GM12878 (cell line): ENCODE results near the gene WWTR1. TPM values are rescaled to one million over a fixed set of nuclear protein-coding genes. Genes with fewer than 3 reads are reported as not detected.

Experiments used
- ATAC-seq: fragments of 200-7000 bp; cut with Tn5 transposase; 3 replicates; pipeline ENCODE4 v1.9.1; 2020; ENCODE audit warnings: mild to moderate bottlenecking, moderate library complexity
- BruUV-seq: library from RNA; stranded (reverse); fragments of 400-500 nt; replicated peaks from 2 replicates; lab custom pipeline; 2021; lab: Mats Ljungman, UMichigan
- CTCF ChIA-PET: fragments of 300-600 bp; sonication (Branson Sonifier 250); formaldehyde crosslinking; extraction: SDS; loops from one replicate; lab custom pipeline; 2021; ENCODE audit warnings: inconsistent platforms; lab: Yijun Ruan, JAX
- POLR2A ChIA-PET: fragments of 350-600 bp; formaldehyde crosslinking; extraction: SDS; loops from one replicate; lab custom pipeline; 2021; ENCODE audit warnings: inconsistent platforms; lab: Charles Lee
- RAD21 ChIA-PET: fragments of 300-600 bp; sonication (Branson Sonifier 250); formaldehyde crosslinking; loops from one replicate; lab custom pipeline; 2023; ENCODE audit warnings: antibody characterized with exemption; ENCODE audit not compliant: unreplicated experiment; lab: Charles Lee
- SMC1A ChIA-PET: fragments of 300-600 bp; sonication (Branson Sonifier 250); formaldehyde crosslinking; loops from one replicate; lab custom pipeline; 2023; ENCODE audit not compliant: unreplicated experiment, uncharacterized antibody; lab: Charles Lee
- DNase-seq: peaks from one replicate; pipeline ENCODE4 v3.0.0-alpha.2; 2011; ENCODE audit warnings: low read depth, low spot score
- FAIRE-seq: peaks from 3 replicates; lab custom pipeline; 2011; peaks lifted over from hg19 to GRCh38; lab: Jason Lieb, UNC
- H2AFZ ChIP-seq: 2 replicates; pipeline ENCODE4 v1.6.0; 2011; ENCODE audit warnings: low read depth, low read length, control low read depth; ENCODE audit not compliant: control insufficient read depth
- H3K27ac ChIP-seq: 2 replicates; pipeline ENCODE4 v1.5.1; 2011; ENCODE audit warnings: control low read depth; ENCODE audit not compliant: control insufficient read depth, insufficient read depth
- H3K27me3 ChIP-seq, 2 experiments: replicated peaks in 1 of 2; 2 replicates each; pipeline versions ENCODE4 v1.6.0 to v1.6.1; 2011; ENCODE audit warnings: low read length in 1 of 2; ENCODE audit not compliant: control insufficient read depth in 2 of 2, insufficient read depth in 2 of 2
- H3K36me3 ChIP-seq, 2 experiments: 2 replicates each; pipeline ENCODE4 v1.5.1; 2011; ENCODE audit warnings: low read length in 1 of 2; ENCODE audit not compliant: control insufficient read depth in 2 of 2, insufficient read depth in 2 of 2
- H3K4me1 ChIP-seq: 2 replicates; pipeline ENCODE4 v1.6.1; 2011; ENCODE audit warnings: mild to moderate bottlenecking, low read length, moderate library complexity, mixed read lengths; ENCODE audit not compliant: control insufficient read depth, insufficient read depth
- H3K4me2 ChIP-seq: 2 replicates; pipeline ENCODE4 v1.6.0; 2011; ENCODE audit warnings: control low read depth; ENCODE audit not compliant: control insufficient read depth, insufficient read depth
- H3K4me3 ChIP-seq: fragments of 200-600 bp; sonication (generic); 2 replicates; pipeline ENCODE4 v1.5.1; 2016
- H3K79me2 ChIP-seq: 2 replicates; pipeline ENCODE4 v1.6.0; 2011; ENCODE audit warnings: low read length; ENCODE audit not compliant: control insufficient read depth, insufficient read depth
- H3K9ac ChIP-seq: 2 replicates; pipeline ENCODE4 v1.8.0; 2011; ENCODE audit warnings: low read length, control low read depth, mixed read lengths; ENCODE audit not compliant: control insufficient read depth, insufficient read depth
- H3K9me3 ChIP-seq: replicated peaks from 3 replicates; pipeline ENCODE4 v1.5.1; 2011; ENCODE audit warnings: mild to moderate bottlenecking, low read length; ENCODE audit not compliant: control insufficient read depth, insufficient read depth
- H4K20me1 ChIP-seq: 2 replicates; pipeline ENCODE4 v1.6.0; 2011; ENCODE audit not compliant: control insufficient read depth, insufficient read depth
- KAT2A ChIP-seq: conservative IDR thresholded peaks from 2 replicates; pipeline ENCODE4 v1.6.1; 2011; ENCODE audit warnings: low read depth, low read length; ENCODE audit not compliant: control insufficient read depth
- LARP7 ChIP-seq: fragments of 450-650 bp; IDR thresholded peaks from 2 replicates; pipeline ENCODE4 v1.6.1; 2017; ENCODE audit warnings: mild to moderate bottlenecking
- MTA3 ChIP-seq: IDR thresholded peaks from 2 replicates; pipeline ENCODE4 v1.6.1; 2012; ENCODE audit warnings: low read length, inconsistent platforms, borderline replicate concordance
- NBN ChIP-seq: fragments of 450-650 bp; IDR thresholded peaks from 2 replicates; pipeline ENCODE4 v1.6.1; 2016
- WRNIP1 ChIP-seq: IDR thresholded peaks from 2 replicates; pipeline ENCODE4 v1.6.1; 2011; ENCODE audit warnings: low read depth, low read length, improper control_type of control experiment, borderline replicate concordance
- ZNF217 ChIP-seq: fragments of 450-650 bp; IDR thresholded peaks from 2 replicates; pipeline ENCODE4 v1.6.1; 2017; ENCODE audit warnings: antibody characterized with exemption, mild to moderate bottlenecking
- WGBS: methylation state at CpG from one replicate; pipeline ENCODE4 v1.1.6; 2016; ENCODE audit warnings: low lambda C conversion rate; ENCODE audit not compliant: insufficient replicate concordance, insufficient coverage; ENCODE audit errors: missing lambda C conversion rate; 5-methylcytosine and 5-hydroxymethylcytosine counted together
- in situ Hi-C: fragments of 300-500 bp; cut with MboI; formaldehyde crosslinking; loops from 9 replicates; pipeline ENCODE4 v1.14.3; 2018; ENCODE audit warnings: mixed read lengths
- intact Hi-C: fragments of 100-400 bp; cut with micrococcal nuclease; formaldehyde crosslinking; loops from one replicate; pipeline ENCODE4 v1.14.2; 2022; ENCODE audit not compliant: unreplicated experiment
- polyA plus RNA-seq, 11 experiments: library from polyadenylated mRNA; depleted of rRNA in 4 of 11; unstranded in 6 of 11; stranded (reverse) in 5 of 11; fragments of >200 nt; fragmentation: Nextera tagmentation in 4 of 11; fragmentation: Illumina TruSeq in 1 of 11; extraction: Ambion mirVana in 4 of 11; extraction: Trizol in 1 of 11; gene quantifications; 1 replicate in 1 of 11; 2 replicates in 10 of 11; pipeline versions ENCODE4 v1.2.1 to v1.2.3, GENCODE V29; 2011 to 2016; ENCODE audit warnings: inconsistent platforms in 2 of 11, missing spikeins in 2 of 11, low read depth in 1 of 11
- total RNA-seq, 4 experiments: library from RNA; depleted of rRNA in 3 of 4; stranded (reverse); fragments of >200 nt in 3 of 4; fragmentation: Illumina TruSeq in 1 of 4; extraction: Trizol in 1 of 4; gene quantifications; 2 replicates each; pipeline versions ENCODE4 v1.2.1 to v1.2.3, GENCODE V29; 2013 to 2021
- TF ChIP-seq, protein P1 (sequence below): fragments of 450-650 bp; IDR thresholded peaks from 2 replicates; pipeline ENCODE4 v1.6.1; 2018; ENCODE audit warnings: borderline replicate concordance, mild to moderate bottlenecking; ENCODE audit not compliant: partially characterized antibody

Gene WWTR1
- total and polyA plus RNA-seq, 10 of the 15 experiments (the other 5 are each of a cell fraction or from before 2014, with no cell fraction given): 2.5 to 18.5 (median 5.8) TPM

GRCh38 chr3:149515249-149515648, 142.6 kb downstream of the WWTR1 start:
- Histone ChIP-seq H3K36me3 (no peaks in the 10 kb centered on the region), H3K9me3 (no peaks in the 10 kb centered on the region), H3K4me1 (no peaks in the 10 kb centered on the region), H3K79me2 (no peaks in the 10 kb centered on the region), H3K27ac (no peak overlapping the region), H3K4me2 (no peak overlapping the region), H4K20me1 (no peaks in the 10 kb centered on the region), H3K27me3 (no peaks in the 10 kb centered on the region), H3K4me3 (no peak overlapping the region), H3K9ac (no peak overlapping the region), H2AFZ (no peak overlapping the region)
- no TSS peak for BruUV-seq
- ATAC-seq (no peak), DNase-seq (no peak), FAIRE-seq (no peak)
- no peak for TF ChIP-seq LARP7
- RAD21 ChIA-PET: interaction anchor here (1.6 to 3.8 kb wide), 5 partner anchors 8 to 256 kb away, joined by 4 to 37 read pairs (median 6); partner anchors contain the start of gene COMMD2
- intact Hi-C loops (no loop called here), in situ Hi-C loops (loop anchor here (25.0 kb wide), 1 partner anchor 672 kb away; no protein-coding TSS in a partner anchor)
- SMC1A ChIA-PET: interaction anchor here (0.9 to 7.2 kb wide), 7 partner anchors 18 to 255 kb away, joined by 3 to 86 read pairs (median 4); partner anchors contain the start of gene WWTR1
- WGBS: 78% methylated on average over 2 of the region's 2 CpGs
- POLR2A ChIA-PET: no interaction called here
- CTCF ChIA-PET: interaction anchor here (0.8 to 11.4 kb wide), 6 partner anchors 17 to 341 kb away, joined by 4 to 222 read pairs (median 30); partner anchors contain the start of gene COMMD2

GRCh38 chr3:149514471-149514870, 143.4 kb downstream of the WWTR1 start:
- WGBS: 88% methylated on average over 2 of the region's 2 CpGs
- Histone ChIP-seq H4K20me1 (no peaks in the 10 kb centered on the region), H3K79me2 (no peaks in the 10 kb centered on the region), H2AFZ (no peak overlapping the region), H3K4me1 (no peaks in the 10 kb centered on the region), H3K9me3 (no peaks in the 10 kb centered on the region), H3K9ac (no peak overlapping the region), H3K36me3 (no peaks in the 10 kb centered on the region), H3K27ac (no peak overlapping the region), H3K4me3 (no peak overlapping the region), H3K27me3 (no peaks in the 10 kb centered on the region), H3K4me2 (no peak overlapping the region)
- FAIRE-seq (no peak), DNase-seq (no peak), ATAC-seq (no peak)
- ChIA-PET POLR2A (no interaction called here), RAD21 (interaction anchor here (0.7 to 3.8 kb wide), 10 partner anchors 9 to 296 kb away, joined by 3 to 37 read pairs (median 4); partner anchors contain the start of gene COMMD2), CTCF (interaction anchor here (0.6 to 11.4 kb wide), 12 partner anchors 9 to 709 kb away, joined by 3 to 222 read pairs (median 12); partner anchors contain the start of gene COMMD2), SMC1A (interaction anchor here (0.9 to 7.2 kb wide), 18 partner anchors 13 to 293 kb away, joined by 3 to 86 read pairs (median 4); partner anchors contain the start of gene WWTR1)
- intact Hi-C loops (no loop called here), in situ Hi-C loops (loop anchor here (25.0 kb wide), 1 partner anchor 673 kb away; no protein-coding TSS in a partner anchor)
- TF ChIP-seq NBN (no peak), KAT2A (no peak), ZNF217 (no peak), MTA3 (no peak), WRNIP1 (no peak)
- TF ChIP-seq, protein P1, sequence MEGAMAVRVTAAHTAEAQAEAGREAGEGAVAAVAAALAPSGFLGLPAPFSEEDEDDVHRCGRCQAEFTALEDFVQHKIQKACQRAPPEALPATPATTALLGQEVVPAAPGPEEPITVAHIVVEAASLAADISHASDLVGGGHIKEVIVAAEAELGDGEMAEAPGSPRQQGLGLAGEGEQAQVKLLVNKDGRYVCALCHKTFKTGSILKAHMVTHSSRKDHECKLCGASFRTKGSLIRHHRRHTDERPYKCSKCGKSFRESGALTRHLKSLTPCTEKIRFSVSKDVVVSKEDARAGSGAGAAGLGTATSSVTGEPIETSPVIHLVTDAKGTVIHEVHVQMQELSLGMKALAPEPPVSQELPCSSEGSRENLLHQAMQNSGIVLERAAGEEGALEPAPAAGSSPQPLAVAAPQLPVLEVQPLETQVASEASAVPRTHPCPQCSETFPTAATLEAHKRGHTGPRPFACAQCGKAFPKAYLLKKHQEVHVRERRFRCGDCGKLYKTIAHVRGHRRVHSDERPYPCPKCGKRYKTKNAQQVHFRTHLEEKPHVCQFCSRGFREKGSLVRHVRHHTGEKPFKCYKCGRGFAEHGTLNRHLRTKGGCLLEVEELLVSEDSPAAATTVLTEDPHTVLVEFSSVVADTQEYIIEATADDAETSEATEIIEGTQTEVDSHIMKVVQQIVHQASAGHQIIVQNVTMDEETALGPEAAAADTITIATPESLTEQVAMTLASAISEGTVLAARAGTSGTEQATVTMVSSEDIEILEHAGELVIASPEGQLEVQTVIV: no peak
- BruUV-seq: no TSS peak
